ENCODE data around the gene LCOR. TPM values are rescaled to one million over a fixed set of nuclear protein-coding genes. Genes with fewer than 3 reads are reported as not detected.
"Not testable (repeated sequence)": the region's sequence is repeated elsewhere in the genome, so short reads cannot be mapped to it uniquely, and the experiment has no call there.

Gene LCOR
- total and polyA plus RNA-seq, 11 donors: 4.3 to 31.4 (median 17.4) TPM

DNA sequence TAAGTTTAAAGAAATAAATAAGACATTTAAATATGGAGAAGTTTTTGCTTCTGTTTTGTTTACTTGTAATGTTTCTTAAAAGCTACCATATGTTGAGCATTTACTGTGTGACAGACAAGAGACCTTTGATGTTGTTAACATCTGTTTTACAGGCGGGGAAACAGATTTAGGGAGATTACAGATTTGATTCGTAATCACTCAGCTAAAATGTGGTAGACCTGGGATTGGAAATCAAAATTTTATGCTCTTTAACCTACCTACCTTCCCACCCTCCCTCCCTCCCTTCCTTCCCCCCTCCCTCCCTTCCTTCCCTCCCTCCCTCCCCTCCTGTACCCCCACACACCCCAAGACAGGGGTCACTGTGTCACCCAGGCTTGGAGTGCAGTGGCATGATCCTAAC, 11.7 kb downstream of the LCOR start:
- no peak for DNase-seq

DNA sequence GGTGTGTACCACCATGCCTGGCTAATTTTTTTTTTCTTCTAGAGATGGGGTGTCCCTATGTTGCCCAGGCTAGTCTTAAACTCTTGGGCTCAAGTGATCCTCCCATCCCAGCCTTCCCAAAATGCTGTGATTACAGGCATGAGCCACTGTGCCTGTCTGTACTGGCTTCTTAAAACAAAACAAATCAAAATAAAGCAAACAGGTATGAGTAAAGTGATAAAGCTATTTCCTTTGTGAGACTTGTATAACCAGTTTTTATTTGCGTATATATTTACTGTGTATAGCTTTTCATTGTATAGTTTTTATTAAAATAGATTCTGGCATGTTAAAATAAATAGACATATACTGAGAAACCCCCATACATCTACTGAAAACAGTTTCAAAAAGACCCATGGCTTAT, 14.3 kb downstream of the LCOR start:
- ATAC-seq: no peak
- no peak overlapping the region for H3K27ac ChIP-seq
- 92 to 98% (median 97%) methylated on average over 1 of the region's 1 CpG for WGBS, 4 donors

More for the DNA sequence above, 11.7 kb downstream of the LCOR start:
- no peak for ATAC-seq
- H3K9me3 ChIP-seq: no peaks in the 10 kb centered on the region
- H3K4me1 ChIP-seq: peaks cover 0 to 50% (median 22%) of the 10 kb centered on the region in 12 donors
- no peaks in the 10 kb centered on the region for H3K27me3 ChIP-seq
- H3K36me3 ChIP-seq: no peaks in the 10 kb centered on the region
- intact Hi-C loops (cut with DNase I): no loop called here
- no peak overlapping the region for H3K4me3 ChIP-seq
- no peak for TF ChIP-seq POLR2A (IDR thresholded peaks at IDR 0.05)
- TF ChIP-seq, protein P1, sequence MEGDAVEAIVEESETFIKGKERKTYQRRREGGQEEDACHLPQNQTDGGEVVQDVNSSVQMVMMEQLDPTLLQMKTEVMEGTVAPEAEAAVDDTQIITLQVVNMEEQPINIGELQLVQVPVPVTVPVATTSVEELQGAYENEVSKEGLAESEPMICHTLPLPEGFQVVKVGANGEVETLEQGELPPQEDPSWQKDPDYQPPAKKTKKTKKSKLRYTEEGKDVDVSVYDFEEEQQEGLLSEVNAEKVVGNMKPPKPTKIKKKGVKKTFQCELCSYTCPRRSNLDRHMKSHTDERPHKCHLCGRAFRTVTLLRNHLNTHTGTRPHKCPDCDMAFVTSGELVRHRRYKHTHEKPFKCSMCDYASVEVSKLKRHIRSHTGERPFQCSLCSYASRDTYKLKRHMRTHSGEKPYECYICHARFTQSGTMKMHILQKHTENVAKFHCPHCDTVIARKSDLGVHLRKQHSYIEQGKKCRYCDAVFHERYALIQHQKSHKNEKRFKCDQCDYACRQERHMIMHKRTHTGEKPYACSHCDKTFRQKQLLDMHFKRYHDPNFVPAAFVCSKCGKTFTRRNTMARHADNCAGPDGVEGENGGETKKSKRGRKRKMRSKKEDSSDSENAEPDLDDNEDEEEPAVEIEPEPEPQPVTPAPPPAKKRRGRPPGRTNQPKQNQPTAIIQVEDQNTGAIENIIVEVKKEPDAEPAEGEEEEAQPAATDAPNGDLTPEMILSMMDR (IDR thresholded peaks at IDR 0.05): no peak
- WGBS, 4 donors: 80 to 92% (median 87%) methylated on average over 2 of the region's 2 CpGs
- H3K27ac ChIP-seq: no peak overlapping the region

DNA sequence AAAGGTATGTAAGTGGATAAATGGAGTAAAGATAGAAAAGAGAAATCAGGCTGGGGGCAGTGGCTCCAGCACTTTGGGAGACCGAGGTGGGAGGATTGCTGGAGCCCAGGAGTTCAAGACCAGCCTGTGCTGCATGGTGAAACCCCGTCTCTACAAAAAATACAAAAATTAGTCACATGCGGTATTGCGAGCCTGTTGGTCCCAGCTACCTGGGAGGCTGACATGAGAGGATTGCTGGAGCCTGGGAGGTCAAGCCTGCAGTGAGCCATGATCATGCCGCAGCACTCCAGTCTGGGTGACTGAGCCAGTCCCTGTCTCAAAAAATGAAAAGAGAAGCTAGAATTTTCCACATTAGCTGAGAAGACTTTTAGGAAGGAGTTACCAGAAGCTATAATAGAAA, 14.8 kb downstream of the LCOR start:
- no peak overlapping the region for H3K27ac ChIP-seq
- 95 to 97% (median 97%) methylated on average over 5 of the region's 5 CpGs for WGBS, 4 donors
- DNase-seq (no peak), ATAC-seq (no peak)
- H3K36me3 ChIP-seq: peaks cover 0 to 17% (median 0%) of the 10 kb centered on the region in 9 donors
- no peaks in the 10 kb centered on the region for H3K27me3 ChIP-seq
- intact Hi-C loops (cut with DNase I): no loop called here
- no peaks in the 10 kb centered on the region for H3K9me3 ChIP-seq
- H3K4me1 ChIP-seq: peaks cover 0 to 50% (median 19%) of the 10 kb centered on the region in 12 donors
- no peak overlapping the region for H3K4me3 ChIP-seq
- no peak for TF ChIP-seq POLR2A (IDR thresholded peaks at IDR 0.05)
- TF ChIP-seq, protein P1 (IDR thresholded peaks at IDR 0.05): no peak

More for the DNA sequence above, 14.3 kb downstream of the LCOR start:
- peaks cover 0 to 11% (median 0%) of the 10 kb centered on the region in 9 donors for H3K36me3 ChIP-seq
- no peaks in the 10 kb centered on the region for H3K9me3 ChIP-seq
- no peak overlapping the region for H3K4me3 ChIP-seq
- peaks cover 0 to 45% (median 18%) of the 10 kb centered on the region in 12 donors for H3K4me1 ChIP-seq
- H3K27me3 ChIP-seq: no peaks in the 10 kb centered on the region
- DNase-seq: no peak
- TF ChIP-seq, protein P1 (IDR thresholded peaks at IDR 0.05): no peak
- no peak for TF ChIP-seq POLR2A (IDR thresholded peaks at IDR 0.05)
- intact Hi-C loops (cut with DNase I): no loop called here

DNA sequence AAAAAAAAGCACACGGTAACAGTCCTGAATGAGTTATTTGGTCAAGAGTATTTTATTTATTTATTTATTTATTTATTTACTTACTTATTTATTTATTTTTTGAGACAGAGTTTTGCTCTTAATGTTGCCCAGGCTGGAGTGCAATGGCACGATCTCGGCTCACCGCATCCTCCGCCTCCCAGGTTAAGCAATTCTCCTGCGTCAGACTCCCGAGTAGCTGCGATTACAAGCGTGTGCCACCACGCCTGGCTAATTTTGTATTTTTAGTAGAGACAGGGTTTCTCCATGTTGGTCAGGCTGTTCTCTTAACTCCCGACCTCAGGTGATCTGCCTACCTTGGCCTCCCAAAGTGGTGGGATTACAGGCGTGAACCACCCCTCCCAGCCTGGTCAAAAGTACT, 15.3 kb downstream of the LCOR start:
- WGBS, 4 donors: 90 to 95% (median 92%) methylated on average over 12 of the region's 12 CpGs
- not testable (repeated sequence) for H3K27ac ChIP-seq

DNA sequence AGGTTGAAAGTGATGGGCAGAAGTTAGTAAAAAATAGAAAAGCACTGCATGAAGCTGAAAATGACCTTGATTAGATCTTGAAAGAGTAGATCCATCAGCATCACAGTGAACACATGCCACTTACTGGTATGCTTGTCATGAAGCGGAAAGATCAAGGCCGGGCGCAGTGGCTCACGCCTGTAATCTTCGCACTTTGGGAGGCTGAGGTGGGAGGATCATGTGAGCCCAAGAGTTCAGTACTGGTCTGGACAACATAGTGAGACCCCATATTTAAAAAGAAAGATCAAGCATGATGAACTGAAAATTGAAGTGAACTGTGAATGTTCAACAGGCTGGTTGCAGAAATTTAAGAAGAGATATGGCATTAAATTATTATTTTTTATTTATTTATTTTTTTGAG, 18.0 kb downstream of the LCOR start:
- peaks cover 0 to 17% (median 0%) of the 10 kb centered on the region in 9 donors for H3K36me3 ChIP-seq
- no peak overlapping the region for H3K4me3 ChIP-seq
- 94 to 99% (median 97%) methylated on average over 5 of the region's 5 CpGs for WGBS, 4 donors
- peaks cover 0 to 44% (median 16%) of the 10 kb centered on the region in 12 donors for H3K4me1 ChIP-seq
- DNase-seq (no peak), ATAC-seq (no peak)
- H3K27ac ChIP-seq: no peak overlapping the region
- H3K9me3 ChIP-seq: no peaks in the 10 kb centered on the region
- intact Hi-C loops (cut with DNase I): no loop called here
- TF ChIP-seq, protein P1 (IDR thresholded peaks at IDR 0.05): no peak
- no peak for TF ChIP-seq POLR2A (IDR thresholded peaks at IDR 0.05)
- no peaks in the 10 kb centered on the region for H3K27me3 ChIP-seq

More for the DNA sequence above, 15.3 kb downstream of the LCOR start:
- H3K9me3 ChIP-seq; intact Hi-C loops (cut with DNase I); H3K27me3 ChIP-seq; H3K4me3 ChIP-seq; DNase-seq; ATAC-seq: not testable (repeated sequence)
- Histone ChIP-seq H3K4me1 (peaks cover 0 to 54% (median 19%) of the 10 kb centered on the region in 12 donors), H3K36me3 (peaks cover 0 to 17% (median 0%) of the 10 kb centered on the region in 9 donors)

Measured in heart left ventricle (tissue), 16 donors.